Glomerular visceral epithelial cell (primary cell): ENCODE data around the gene CD248.
"Not testable (repeated sequence)": the region's sequence is repeated elsewhere in the genome, so short reads cannot be mapped to it uniquely, and the experiment has no call there.

Experiments used
- DNase-seq: peaks from one replicate; pipeline ENCODE4 v3.0.0-alpha.2; 2016; ENCODE audit errors: extremely low spot score

Gene CD248

GRCh38 chr11:66276619-66277018 is 40.2 kb downstream of the CD248 start:
- not testable (repeated sequence) for DNase-seq

- no peak for DNase-seq
Measured at GRCh38 chr11:66275984-66276612, 40.7 kb downstream of the CD248 start.

- DNase-seq = no peak
Measured at GRCh38 chr11:66275396-66275795, 41.4 kb downstream of the CD248 start.

GRCh38 chr11:66274219-66274618 is 42.6 kb downstream of the CD248 start:
- no peak for DNase-seq

GRCh38 chr11:66272596-66272995 is 44.2 kb downstream of the CD248 start:
- no peak for DNase-seq

GRCh38 chr11:66271816-66272215 is 45.0 kb downstream of the CD248 start:
- no peak for DNase-seq

- DNase-seq = peak; percentile 39
Measured at GRCh38 chr11:66268952-66269905, 47.6 kb downstream of the CD248 start.

GRCh38 chr11:66268244-66268951 is 48.4 kb downstream of the CD248 start, which contains the start of gene RAB1B:
RAB1B (plus strand) TSS chr11:66268639; CDS start chr11:66268680, 41 bp downstream.
- DNase-seq = peak; percentile 99

GRCh38 chr11:66267379-66268243 is 49.2 kb downstream of the CD248 start:
- DNase-seq = peak; percentile 80

- DNase-seq = no peak
Measured at GRCh38 chr11:66267039-66267378, 49.8 kb downstream of the CD248 start.

- DNase-seq = no peak
Measured at GRCh38 chr11:66266378-66267038, 50.3 kb downstream of the CD248 start.

GRCh38 chr11:66265531-66266377 is 51.1 kb downstream of the CD248 start:
- no peak for DNase-seq

- no peak for DNase-seq
Measured at GRCh38 chr11:66264914-66265313, 51.9 kb downstream of the CD248 start.
